Hindlimb muscle (tissue), 1 donor: ENCODE data around the gene C11orf24. TPM values are rescaled to one million over a fixed set of nuclear protein-coding genes. Genes with fewer than 3 reads are reported as not detected.
"Not testable (repeated sequence)": the region's sequence is repeated elsewhere in the genome, so short reads cannot be mapped to it uniquely, and the experiment has no call there.

Source experiments
- DNase-seq: peaks from one replicate; pipeline ENCODE4 v3.0.0-alpha.2; 2013
- polyA plus RNA-seq: library from polyadenylated mRNA; unstranded; fragments of 120-200 nt; gene quantifications from one replicate; pipeline ENCODE4 v1.2.1, GENCODE V29; 2013; ENCODE audit not compliant: insufficient read length

Gene C11orf24
- polyA plus RNA-seq, result 23.3 TPM

DNA sequence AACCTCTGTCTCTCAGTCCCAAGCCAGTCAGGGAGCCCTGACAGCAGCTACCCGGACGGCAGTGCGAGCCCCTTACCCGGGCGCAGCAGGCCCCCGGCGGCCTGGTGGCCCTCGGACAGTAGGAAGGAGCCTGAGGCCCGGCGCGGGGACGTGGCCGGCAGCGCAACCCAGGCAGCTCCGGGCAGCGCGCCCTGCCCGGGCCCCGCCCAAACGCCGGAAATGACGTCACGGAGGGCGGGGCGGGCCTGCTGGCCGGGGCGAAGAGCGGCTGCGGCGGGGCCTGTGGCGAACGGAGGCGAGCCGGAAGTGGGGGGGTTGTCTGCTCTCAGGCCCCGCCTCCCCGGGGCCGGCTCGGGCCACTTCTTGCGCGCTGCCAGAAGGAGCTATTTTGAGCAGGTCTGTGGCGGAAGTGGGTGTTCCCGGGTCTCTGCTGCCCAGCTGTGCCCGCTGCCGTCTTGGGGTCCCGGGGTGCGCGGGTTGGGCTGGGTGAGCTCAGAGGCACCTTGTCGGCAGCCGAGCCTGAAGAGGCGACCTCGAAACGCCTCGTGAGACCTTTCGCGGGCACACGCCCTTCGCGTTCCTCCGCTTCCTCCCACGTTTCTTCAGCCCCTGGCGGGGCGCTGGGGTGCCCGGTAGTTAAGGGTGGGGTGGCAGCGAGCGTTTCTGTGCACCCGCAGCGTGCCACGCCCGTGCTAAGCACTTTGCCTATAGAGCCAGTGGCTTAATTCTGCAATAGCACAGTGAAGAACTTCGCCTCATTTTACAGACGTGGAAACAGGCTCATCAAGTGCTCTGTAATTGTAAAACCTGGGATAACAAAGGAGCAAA lies at the start of gene C11orf24:
Gene C11orf24 (minus strand): TSS at position 193 of the 828 bp plus-strand sequence. CDS start 8,206 bp downstream, outside the sequence.
- DNase-seq, result peak; percentile 96

DNA sequence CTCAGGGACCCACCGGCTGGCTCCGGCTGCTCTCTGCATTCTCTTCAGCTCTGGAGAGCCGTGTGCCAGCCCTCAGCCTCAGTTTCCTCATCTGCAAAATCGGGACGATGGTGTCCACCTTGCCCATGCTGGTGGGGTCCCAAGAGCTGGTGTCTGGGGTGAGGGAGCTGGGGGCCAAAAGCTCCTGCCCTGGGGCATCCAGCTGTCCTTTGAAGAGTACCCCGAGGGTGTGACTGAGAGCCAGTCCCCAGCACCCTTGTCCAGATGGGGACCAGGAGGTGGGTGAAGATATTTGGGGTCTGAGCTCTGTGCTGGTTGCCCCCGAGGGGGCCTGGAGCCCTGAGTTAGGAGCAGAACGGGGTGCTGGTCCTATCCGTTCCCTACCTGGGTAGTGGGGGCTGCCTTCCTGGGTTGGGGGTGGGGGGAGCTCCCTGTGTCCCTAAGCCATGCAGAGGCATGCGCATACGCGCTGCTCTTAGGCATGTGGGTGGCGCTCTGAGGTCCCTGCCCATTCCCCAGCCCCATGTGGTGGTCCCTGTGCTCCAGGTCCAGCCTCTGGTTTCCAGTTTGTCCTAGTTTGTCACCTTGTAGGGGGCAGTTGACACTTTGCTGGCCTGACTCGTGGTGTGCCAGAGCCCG lies 45.5 kb upstream of the C11orf24 start:
- DNase-seq, result no peak

DNA sequence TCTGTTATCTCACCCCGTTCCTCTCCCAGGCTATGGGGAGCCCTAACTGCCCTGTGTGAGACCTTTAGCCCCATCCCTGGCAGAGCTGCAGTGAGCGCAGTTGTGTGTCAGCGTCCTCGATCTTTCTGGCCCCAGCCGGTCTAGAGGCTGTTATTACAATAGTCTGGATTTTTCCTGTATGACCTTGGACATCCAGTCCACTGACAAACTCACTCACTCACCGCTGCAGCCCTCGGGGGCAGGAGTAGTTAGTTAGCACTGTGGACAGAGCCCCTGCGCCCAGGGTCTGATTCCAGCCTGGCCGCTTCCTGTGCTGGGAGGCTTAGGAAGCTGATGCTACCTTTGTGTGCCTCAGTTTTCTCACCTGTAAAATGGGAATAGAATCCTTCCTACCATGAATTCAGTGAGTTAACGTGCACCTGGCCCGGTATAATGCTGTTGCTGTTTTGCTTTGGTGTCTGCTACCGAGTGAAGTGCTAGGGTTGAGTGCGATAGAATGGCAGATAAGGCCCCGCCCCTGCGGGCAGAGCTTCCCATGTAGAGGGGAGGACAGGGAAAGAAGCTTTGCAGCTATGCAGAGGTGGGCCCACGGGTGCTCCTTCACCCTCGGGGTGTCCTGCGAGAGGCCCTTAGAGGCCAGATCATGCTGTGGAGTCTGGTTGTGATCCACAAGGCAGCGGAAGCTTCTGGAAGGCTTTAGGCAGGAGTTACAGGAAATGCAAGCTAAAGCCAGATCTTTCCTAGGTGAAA lies 43.6 kb upstream of the C11orf24 start:
- no peak for DNase-seq

DNA sequence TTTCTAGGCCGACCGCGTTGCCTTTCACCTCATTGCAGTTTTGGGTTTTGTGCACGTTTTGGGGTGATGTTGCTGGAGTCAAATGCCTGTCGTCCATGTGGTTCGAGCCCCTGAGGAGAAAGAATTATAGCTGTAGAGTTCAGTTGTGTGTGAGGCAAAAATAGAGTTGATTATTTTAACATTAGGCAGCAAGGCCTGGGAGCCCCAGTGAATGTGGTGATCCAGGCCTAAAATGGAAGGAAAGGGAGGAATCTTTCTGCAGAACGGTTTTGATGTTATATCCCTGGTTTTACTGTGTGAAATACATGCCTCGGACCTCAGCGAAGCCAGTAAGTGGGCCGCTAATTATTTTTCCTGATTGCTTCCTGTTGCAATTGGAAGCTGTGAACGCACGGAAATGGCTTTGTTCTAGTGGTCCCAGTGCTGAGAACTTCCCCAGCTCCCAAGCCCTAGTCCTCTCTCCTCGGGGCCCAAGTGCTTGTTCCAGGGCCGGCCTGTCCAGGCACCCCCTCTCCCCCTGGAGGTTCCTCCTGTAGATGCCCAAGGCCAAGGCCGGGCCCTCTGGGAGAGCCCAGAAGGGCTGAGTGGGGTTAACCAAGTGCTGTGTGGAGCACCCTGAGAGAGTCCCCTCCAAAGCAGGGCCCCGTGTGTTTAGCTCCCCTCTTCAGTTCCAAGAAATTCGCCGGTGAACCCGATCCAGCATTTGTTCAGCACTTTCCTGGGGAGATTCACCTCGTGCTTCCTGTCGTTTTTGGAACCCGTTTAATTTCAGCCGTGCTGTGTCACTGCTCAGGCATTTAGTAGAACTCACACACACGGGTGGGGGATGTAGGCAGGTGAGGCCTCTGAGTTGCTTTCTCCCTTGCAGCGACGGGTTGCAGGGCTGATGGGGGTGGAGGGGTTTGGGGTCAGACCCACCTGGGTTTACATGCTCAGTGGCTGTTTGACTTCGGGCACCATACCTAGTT lies 42.7 kb upstream of the C11orf24 start:
- peak; percentile 64 for DNase-seq

DNA sequence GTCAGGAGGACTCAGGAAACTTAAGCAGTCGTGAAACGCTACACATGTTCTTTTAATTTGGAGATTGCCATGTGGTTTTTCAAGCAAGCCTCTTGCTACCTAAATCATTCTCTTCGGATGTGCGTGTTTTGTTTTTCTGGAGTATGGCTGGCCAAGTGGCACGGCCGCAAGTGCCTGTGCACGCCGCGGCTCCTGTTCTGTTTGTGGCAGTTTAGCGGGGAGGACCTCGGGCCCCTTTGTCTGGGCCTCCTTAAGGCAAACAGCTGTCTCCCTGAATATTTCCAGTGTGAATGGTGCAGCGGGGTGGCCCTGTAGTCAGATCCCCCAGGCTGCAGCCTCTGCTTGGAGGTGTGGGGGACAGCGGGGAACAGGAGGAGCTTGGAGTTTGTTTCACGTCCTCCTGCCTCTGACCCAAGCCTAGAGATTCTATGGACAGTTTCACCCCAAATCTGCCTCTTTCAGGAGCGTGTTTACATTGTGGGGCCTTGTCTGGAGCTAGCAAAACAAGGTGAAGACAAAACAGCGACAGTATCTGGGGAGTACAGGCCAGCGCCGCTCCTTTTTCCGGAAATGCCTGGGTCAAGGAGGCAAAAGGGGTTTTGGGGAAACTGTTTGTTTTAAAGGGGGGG lies 41.9 kb upstream of the C11orf24 start:
- DNase-seq, result peak; percentile 46

DNA sequence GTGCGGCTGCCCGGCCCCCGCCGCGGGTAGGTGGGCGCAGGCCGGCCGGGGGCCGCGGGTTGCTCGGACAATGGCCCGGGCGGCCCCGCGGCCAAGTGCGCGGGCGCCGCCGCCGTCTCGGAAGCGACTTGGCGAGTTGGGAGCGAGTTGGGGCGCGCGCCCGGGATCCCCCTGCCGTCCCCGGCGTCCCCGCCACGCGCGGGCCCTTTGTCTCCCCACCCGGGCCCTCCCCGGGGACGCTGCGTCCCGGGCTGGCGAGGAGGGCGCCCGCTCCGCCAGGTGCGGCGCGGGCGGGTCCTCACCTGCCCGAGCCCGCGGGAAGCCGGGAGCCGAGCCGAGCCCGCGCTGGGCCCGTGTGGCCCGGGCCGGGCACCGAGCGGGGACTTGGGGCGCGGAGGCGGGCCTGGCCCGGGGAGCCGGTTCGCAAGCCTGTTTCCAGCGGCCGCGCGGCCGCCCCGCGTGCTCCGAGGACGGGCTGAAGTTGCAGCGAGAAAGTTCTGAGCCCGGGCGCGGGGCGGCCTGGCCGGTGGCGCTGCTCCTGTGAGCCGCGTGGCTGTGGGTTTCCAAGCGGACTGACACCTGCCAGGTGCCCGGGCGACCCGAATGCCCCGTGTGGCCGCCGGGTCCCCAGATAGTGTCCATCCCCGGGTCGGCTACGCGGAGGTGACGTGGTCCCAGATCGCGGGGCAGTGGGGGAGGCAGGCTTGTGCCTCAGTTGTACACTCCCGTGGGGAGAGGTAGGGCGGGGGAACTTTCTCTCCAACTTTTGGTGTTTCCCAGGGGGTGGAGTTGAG lies 41.2 kb upstream of the C11orf24 start:
- no peak for DNase-seq

DNA sequence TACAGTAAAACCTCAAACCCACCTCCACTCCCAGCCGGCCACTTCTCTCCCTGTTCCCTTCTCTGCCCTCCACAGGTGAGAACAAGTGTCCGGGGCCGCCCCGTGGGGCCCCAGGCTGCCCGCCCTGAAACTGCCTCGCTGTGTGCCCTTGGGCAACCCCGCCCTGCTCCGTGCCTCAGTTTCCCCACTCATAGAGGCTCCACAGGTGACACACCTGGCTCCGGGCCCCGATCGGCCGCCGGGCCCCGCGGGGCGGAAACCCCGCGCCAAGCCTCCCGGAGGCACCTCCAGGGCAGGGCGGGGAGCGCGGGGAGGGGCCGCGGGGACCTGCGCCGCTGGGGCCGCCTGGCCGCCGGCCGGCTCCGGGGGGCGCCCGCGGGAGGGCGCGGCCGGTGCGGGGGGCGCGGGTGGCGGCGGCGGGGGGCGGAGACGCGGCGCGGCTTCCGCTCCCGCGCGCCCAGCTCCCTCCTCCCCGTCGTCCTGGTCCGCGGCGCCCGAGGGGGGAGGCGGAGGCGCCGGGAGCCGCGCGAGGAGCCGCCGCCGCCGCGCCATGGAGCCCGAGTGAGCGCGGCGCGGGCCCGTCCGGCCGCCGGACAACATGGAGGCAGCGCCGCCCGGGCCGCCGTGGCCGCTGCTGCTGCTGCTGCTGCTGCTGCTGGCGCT lies 40.5 kb upstream of the C11orf24 start, which contains the start of gene LRP5:
Gene LRP5 (plus strand): TSS at position 475 of the 663 bp plus-strand sequence. CDS start 124 bp downstream, at position 599.
- peak; percentile 51 for DNase-seq

DNA sequence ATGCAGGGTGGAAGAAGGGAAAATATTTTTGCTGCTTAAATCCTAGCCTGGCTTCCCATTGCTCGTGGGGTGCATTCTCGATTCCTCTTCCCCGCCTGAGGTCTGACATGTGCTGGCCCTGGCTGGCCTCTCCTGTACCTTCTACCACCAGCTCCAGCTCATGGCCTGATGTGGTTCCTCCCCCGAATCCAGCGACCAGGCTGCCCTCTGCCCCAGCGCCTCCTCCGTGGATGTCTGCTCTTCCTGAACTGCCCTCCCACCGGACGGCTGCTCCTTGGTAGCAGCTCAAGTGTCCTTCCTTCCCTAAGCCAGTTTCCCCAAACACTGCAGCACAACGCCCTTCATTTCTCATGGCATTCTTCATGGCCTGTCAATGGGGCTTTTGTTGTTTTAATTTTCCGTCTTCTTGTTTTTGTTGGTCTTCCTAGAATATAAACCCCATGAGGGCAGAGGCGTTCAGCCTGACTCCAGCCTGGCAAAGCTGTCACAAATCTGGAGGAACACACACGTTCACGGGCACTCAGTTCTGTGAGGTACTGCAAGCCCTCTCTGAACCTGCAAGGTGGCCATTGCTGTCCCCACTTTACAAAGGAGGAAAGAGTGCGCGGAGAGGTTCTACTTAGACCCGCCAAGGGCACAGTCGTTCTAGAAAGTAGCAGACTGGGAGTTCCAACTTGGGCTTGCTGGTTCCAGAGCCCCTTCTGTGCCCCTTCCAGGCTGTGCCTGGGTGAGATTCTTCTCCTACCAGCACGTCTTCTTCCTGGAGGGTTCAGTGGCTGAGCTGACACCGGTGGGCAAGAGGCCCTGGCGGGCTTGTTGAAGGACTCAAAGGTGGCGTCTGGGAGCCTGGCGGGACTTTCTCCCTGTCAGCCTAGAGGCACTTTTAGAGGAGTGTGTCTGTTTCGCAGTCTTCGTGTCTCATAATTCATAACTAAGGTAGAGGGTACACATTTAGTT lies 39.7 kb upstream of the C11orf24 start:
- no peak for DNase-seq

DNA sequence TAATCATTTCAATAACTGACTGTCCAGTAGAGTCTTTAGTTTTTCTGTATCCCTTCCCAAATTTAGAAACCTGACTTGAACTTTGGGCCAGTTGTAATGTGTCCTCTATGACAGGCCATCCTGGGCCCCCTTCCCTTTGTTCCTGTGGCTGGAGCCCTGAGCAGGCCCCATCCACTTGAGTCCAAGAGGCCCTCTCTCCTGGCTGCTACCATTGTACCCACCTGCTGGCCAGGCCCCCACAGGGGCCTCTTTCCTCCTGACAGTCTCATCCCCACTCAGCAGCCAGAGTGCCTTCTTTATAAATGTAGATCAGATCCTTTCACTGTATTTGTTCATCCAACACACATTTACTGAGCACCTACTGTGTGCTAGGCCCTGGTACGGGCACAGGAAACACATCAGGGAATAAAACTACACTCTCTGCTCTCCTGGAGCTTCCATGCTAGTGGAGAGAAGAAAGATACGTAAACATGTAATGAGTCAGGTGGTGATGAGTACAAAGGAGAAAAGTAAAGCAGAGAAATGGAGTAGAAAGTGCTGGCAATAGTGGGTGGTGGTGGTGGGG lies 37.9 kb upstream of the C11orf24 start:
- DNase-seq, result no peak

DNA sequence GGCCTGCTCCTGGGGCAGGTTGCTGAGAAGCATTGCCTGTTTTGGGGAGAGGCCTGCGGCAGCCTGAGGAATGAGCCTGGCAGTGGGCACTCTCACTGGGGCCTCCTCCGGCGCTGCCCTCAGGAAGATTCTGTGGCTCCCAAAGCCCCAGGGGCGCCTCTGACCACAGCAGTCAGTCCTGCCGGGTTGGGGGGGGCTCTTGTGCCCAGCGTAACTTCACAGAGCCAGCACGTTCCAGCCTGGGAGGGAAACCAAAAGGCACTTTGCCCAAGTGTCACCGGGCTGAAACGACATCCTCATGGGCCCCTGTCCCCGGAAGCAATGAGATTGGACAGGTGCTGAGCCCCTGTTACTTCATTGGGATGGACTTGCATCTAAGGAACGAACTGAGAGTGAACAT lies 36.3 kb upstream of the C11orf24 start:
- no peak for DNase-seq

DNA sequence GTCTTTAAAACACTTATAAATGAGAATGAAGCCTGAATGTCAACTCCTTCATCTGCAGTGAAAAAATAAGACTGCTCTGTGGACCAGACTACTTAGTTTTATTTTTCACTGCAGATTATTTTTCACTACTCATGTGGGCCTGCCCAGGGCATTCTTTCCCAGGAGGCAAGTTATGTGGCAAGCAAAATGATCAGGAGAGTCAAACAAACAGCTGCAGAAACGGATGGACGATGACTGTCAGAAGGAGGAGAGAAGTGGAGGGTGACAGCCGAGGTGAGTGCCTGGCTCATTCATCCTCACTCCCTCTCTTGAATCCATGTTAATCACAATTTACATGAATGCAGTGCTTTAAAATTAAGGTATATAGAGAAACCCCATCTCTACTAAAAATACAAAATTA lies 34.9 kb upstream of the C11orf24 start:
- no peak for DNase-seq

DNA sequence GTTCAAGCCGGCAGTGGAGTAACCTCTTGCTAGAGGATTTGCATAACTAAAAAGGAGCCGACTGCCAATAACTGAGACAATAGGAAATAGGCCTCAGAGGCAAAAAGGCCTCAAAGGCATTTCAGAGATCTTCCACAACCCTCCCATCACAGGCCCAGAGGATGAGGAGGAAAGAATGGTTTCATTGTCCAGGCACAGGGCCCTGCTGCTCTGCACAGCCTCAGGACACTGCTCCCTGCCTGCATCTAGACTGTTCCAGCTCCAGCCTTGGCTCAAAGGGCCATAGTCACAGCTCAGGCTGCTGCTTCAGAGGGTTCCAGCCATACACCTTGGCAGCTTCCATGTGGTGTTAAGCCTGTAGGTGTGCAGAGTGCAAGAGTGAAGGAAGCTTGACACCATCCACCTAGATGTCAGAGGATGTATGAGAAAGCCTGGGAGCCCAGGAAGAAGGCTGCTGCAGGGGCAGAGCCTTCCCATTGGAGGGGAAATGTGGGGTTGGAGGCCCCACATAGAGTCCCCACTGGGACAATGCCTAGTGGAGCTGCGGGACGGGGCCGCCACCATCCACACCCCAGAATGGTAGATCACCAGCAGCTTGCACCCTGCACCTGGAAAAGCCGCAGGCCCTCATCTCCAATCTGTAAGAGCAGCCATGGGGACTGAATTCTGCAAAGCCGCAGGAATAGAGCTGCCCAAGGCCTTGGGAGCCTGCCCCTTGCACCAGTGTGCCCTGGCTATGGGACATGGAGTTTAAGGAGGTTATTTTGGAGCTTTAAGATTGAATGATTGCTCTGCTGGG lies 32.4 kb upstream of the C11orf24 start:
- no peak for DNase-seq

DNA sequence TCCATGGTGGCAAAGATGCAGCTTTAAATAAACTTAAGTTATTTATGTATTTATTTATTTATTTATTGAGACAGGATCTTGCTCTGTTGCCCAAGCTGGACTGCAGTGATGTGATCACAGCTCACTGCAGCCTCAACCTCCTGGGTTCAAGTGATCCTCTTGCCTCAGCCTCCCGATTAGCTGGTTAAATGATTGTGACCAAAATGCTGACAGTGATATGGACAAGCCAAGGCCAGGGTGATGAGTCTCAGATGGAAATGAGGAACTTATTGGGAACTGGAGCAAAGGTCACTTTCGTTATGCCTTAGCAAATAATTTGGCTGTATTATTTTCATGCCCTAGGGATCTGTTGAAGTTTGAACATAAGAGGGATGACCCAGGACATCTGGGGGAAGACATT lies 31.3 kb upstream of the C11orf24 start:
- DNase-seq, result no peak

DNA sequence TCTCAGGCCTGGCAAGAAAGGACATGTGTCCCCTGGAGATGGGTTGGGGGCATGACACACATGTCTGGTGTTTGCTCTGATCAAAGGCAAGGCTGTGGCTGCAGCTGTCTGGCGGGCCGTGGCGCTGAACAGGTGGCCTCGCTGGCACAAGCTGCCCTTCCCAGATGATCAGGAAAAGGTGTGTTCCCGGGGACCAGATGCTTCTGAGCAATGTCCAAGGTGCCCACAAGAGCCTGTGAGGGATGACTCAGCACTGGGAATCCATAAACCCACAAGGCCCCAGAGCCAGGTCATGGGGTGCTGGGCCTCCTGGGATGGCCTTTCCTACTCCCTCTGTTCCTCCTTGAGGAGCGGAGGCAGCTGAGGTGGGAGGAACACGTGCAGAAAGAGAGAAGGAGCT lies 30.9 kb upstream of the C11orf24 start:
- no peak for DNase-seq

DNA sequence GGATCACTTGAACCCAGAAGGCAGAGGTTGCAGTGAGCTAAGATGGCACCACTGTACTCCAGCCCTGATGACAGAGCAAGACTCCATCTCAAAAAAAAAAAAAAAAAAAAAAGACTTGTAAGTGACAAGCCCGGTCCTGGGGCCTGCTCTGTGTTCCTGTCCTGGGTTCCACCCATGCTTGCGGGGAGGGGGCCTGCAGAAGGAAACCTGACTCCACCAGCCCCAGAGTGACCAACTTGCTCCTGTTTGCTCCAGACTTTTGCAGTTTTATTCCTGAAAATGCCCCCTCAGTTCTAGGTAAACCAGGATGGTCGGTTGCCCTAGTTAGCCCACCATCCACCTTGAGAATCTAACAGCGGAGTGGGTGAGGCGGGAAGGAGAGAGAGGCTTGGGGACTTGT lies 30.5 kb upstream of the C11orf24 start:
- no peak for DNase-seq

DNA sequence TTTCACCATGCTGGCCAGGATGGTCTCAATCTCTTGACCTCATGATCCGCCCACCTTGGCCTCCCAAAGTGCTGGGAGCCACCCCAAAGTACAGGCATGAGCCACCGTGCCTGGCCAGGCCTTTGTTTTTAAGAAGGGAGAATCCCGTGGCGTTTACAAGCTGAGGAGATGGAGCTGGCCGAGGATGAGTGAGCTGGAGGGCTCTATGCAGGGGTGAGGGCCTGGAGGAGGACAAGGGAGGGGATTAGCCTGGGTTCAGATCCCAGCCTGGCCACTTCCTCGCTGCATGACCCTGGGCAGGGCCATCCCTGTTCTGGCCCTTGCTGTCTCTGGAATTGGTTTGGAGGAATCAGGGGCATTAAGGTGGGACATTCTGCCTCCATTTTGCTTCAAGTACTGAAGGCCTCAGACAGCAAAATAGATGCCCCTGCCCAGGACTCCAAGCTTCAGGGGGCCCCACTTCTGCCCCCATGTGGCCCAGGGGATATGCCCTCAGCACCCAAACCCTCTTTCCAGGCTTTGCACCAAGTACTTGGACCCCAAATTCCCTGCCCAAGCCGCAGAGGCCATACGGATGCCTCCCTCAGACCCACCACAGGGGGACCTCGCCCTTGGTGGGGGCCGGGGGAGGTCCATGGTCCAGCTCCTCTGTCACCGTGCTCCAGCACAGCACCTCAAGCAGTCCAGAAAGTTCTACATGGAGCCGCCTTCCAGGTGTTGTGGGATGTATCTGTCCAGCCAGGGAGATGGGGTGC lies 28.5 kb upstream of the C11orf24 start:
- DNase-seq, result no peak

DNA sequence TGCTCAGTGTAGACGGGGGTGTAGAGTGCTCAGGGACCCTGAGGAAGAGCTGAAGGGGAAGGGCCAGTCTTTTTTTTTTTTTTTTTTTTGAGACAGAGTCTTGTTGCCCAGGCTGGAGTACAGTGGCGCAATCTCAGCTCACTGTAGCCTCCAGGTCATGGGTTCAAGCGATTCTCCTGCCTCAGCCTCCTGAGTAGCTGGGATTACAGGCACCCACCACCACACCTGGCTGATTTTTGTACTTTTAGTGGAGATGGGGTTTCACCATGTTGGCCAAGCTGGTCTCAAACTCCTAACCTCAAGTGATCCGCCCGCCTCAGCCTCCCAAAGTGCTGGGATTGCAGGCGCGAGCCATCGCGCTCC lies 27.7 kb upstream of the C11orf24 start:
- DNase-seq, result not testable (repeated sequence)
